ELR (cell line): ENCODE data around the gene MYADM.
"Not testable (repeated sequence)": the region's sequence is repeated elsewhere in the genome, so short reads cannot be mapped to it uniquely, and the experiment has no call there.

ENCODE experiments used
- DNase-seq: peaks from one replicate; pipeline ENCODE4 v3.0.0-alpha.2; 2015; ENCODE audit warnings: low read depth

The MYADM gene

DNA sequence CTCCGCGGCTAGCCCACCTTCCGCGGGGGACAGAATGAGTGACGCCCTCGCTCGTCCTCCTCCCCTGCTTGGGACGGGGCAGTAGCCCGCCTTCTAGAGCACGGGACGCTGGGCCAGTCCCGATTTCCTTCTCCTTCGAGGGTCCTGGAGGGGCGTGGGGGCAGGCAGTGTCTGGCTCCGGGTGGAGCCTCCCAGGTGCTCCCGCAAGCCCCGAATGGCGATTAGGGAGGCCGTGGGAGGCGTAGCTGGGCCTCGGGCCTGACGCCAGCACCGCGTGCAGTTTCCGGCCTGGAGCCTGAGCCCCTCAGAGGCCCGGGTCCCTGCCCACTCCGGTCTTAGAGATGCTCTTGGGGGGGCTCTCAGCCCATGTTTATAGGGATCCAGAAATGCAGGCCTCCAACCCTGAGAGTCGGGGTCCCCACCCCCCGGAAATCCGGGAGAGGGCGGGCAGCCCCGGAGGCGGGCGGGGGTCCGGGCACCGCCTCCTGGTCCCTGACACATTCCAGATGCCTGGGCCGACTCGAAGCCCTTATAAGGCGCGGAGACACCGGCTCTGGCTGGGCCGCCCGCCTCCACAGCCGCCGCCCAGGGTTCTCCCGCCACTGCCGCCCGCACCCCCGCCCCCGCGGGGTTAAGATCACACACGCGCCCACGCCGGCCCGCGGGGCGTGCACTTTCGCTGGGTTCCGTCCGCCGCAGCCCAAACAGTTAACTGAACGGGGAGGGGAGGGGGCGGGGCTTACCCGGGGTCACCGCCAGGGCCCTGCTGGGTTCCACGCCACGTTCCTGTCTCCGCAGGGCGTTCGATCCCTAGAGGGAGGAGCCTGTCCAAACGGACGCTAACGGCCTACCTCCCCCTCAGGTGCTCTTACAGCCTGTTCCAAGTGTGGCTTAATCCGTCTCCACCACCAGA lies 1.5 kb downstream of the MYADM start:
- DNase-seq = peak; percentile 86

DNA sequence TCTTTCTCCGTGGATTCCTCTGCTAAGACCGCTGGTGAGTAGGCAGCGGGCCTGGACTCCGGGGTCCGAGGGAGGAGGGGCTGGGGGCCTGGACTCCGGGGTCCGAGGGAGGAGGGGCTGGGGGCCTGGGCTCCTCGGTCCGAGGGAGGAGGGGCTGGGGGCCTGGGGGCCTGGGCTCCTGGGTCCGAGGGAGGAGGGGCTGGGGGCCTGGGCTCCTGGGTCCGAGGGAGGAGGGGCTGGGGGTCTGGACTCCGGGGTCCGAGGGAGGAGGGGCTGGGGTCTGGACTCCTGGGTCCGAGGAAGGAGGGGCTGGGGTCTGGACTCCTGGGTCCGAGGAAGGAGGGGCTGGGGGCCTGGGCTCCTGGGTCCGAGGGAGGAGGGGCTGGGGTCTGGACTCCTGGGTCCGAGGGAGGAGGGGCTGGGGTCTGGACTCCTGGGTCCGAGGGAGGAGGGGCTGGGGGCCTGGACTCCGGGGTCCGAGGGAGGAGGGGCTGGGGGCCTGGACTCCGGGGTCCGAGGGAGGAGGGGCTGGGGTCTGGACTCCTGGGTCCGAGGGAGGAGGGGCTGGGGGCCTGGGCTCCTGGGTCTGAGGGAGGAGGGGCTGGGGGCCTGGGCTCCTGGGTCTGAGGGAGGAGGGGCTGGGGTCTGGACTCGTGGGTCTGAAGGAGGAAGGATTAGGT lies 2.3 kb downstream of the MYADM start:
- DNase-seq = not testable (repeated sequence)

DNA sequence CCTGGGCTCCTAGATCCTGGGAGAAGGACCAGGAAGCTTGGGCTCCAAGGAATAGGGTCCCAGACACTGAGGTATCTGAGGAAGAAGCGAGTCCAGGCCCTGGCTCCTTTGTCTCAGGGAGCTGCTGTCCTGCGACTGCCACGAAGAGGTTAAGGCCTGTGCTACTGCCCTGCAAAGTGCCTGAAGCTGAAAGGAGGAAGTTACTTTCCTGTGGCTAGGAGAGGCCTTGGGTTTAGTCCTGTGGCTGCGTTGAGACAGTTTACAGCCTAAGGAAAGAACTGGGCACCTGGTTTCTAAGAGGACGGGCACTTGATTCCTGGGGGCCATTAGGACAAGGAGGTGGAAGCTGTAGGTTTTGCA lies 2.8 kb downstream of the MYADM start:
- no peak for DNase-seq

DNA sequence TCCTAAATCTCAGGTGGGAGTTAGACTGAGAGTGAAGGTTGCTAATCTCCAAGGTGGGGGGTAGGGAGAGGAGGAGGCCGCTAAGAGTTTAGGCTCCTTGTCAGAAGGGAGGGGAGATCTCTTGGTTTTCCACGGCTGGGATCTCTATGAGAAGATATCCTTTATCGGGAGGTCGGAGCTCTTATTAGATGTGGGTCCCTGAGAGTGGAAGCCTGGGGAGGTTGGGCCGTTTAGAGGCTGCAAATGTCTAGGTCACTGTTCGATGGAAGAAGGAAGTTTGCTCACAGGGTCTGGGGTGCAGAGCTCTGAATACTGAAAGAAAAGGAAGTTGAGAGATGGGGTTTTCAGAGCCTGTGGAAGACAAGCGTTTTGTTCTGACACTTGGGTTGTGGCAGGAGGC lies 3.8 kb downstream of the MYADM start:
- DNase-seq = no peak

DNA sequence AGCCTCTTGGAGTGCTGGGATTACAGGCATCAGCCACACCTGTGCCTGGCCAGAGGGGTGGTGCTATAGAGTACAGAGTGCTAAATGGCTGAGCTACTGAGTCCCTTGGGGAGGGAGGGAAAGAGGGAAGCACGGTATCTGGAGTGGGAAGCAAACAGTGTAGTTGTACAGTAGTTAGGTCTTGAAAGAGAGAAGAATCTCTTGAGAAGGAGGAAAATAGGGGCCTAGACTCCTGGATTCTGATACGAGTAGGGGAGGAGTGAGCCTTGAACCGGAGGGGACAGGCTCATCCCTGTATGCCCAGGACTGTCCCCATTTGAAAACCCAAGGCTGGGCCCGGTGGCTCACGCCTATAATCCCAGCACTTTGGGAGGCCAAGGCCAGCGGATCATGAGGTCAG lies 5.1 kb downstream of the MYADM start:
- no peak for DNase-seq

DNA sequence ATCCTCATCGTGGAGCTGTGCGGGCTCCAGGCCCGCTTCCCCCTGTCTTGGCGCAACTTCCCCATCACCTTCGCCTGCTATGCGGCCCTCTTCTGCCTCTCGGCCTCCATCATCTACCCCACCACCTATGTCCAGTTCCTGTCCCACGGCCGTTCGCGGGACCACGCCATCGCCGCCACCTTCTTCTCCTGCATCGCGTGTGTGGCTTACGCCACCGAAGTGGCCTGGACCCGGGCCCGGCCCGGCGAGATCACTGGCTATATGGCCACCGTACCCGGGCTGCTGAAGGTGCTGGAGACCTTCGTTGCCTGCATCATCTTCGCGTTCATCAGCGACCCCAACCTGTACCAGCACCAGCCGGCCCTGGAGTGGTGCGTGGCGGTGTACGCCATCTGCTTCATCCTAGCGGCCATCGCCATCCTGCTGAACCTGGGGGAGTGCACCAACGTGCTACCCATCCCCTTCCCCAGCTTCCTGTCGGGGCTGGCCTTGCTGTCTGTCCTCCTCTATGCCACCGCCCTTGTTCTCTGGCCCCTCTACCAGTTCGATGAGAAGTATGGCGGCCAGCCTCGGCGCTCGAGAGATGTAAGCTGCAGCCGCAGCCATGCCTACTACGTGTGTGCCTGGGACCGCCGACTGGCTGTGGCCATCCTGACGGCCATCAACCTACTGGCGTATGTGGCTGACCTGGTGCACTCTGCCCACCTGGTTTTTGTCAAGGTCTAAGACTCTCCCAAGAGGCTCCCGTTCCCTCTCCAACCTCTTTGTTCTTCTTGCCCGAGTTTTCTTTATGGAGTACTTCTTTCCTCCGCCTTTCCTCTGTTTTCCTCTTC lies 6.3 kb downstream of the MYADM start:
- no peak for DNase-seq

DNA sequence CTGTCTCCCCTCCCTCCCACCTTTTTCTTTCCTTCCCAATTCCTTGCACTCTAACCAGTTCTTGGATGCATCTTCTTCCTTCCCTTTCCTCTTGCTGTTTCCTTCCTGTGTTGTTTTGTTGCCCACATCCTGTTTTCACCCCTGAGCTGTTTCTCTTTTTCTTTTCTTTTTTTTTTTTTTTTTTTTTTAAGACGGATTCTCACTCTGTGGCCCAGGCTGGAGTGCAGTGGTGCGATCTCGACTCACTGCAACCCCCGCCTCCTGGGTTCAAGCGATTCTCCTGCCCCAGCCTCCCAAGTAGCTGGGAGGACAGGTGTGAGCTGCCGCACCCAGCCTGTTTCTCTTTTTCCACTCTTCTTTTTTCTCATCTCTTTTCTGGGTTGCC lies 6.9 kb downstream of the MYADM start:
- DNase-seq = no peak

DNA sequence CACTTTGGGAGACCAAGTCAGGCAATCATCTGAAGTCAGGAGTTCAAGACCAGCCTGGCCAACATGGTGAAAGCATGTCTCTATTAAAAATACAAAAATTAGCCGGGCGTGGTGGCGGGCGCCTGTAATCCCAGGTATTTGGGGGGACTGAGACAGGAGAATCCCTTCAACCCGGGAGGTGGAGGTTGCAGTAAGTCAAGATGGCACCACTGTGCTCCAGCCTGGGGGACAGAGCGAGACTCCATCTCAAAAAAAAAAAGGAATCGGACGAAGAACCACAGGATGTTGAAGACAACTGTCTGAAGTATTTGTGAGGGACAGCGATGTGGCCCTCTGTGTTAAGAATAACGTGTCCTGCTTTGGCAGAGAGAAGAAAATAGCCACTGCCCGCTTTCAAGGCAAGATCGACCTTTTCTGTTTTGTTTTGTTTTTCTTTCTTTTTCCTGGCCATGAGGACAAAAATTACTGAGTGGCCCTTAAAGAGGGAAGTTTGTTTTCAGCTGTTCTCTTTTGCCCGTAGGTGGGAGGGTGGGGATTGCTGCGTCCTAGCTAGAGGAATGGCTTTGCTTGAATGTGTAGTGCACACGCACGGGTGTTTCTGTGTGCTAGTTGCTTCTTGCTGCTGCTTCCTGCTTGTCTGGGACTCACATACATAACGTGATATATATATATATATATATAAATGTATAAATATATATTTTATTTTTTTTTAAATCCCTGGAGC lies 8.1 kb downstream of the MYADM start:
- DNase-seq = no peak

DNA sequence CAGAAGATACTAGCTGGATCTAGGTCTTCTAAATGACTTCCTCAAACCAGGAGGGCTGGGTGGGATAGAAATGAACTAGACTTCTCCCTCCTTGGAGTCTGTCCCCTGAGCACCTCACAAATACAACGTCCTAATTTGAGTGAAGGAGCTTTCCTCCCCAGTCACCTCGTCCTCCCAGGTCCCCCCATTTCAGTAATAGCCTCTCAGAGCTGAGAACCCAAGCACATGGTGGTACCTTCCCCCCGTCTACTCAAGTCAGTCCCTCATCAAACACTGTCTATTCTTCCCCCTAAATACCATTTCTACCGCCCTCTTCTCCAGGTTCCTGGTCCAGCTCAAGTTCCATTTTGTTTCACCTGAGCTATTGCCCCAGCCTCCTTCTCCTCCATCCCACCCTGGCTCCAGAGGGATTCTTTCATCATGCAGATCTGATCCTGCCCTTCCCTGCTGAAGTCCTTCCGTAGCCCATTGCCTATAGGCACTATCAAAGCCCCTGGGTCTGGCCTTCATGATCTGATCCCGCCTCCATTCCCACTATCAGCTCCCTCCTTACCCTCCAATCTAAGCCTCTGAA lies 9.1 kb downstream of the MYADM start:
- no peak for DNase-seq

DNA sequence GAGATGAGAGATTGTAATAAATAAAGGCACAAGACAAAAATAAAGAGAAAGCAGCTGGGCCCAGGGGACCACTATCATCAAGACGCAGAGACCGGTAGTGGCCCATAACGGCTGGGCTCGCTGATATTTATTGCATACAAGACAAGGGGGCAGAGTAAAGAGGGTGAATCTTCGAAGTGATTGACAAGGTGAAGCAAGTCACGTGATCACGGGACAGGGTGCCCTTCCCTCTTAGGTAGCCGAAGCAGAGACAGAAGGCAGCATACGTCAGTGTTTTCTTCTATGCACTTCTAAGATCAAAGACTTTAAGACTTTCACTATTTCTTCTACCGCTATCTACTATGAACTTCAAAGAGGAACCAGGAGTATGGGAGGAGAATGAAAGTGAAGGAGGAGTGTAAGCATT lies 9.7 kb downstream of the MYADM start:
- DNase-seq = no peak

DNA sequence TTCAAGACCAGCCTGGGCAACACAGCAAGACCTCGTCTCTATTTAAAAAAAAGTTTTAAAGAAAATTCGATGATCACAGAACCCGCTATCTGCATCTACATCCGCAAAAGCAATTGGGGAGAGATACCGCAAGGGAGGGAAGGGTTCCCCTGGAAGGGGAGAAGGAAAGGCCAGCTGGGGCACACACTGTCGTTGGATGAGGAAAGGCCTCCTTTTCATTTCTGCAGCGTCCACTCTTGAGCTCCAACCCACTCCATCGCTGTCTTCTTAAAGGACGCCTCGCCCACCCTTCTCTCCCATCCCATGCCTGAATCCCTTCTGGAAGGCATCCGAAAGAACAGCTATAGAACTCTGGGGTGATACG lies 11.1 kb downstream of the MYADM start:
- no peak for DNase-seq

DNA sequence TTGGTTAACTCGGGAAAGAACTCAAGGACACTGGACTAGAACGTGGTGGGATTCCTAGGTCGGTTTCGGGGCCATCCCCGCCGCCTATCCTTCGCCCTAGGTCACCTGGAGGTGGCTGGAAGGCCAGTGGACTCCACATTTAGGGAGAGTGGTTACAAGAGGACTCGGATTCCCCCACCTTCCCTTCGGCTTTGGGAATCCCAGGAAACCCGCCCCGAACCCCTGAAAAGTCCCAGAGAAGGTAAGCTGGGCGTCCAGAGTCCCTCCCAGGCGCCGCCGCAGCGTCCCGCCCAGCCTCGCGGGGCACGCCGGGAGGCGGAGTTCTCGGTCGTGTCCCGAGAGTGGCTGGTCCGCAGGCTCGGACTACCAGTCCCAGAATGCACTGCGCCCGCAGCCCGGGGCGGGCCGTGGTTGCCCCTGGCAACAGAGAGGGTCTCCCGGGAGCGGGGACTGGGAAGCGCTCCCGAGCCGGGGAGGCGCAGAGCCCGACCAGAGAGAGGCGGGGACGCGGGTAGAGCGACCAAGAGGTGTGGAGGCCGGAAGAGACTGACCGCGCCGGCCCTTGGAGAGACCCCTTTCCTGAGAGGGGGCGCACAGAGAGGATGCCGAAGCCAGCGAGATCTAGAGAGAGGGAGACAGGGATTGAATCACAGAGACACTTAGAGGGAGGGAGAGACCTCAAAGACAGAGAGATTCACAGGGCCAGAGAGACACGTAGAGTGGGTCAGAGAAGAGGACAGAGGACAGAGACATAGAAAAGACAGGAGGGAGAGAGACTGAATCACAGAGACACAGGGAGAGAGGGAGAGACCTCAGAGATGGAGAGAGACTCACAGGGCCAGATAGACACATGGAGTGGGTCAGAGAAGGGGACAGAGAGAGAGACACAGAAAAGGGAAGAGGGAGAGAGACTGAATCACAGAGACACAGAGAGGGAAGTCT lies 11.7 kb downstream of the MYADM start:
- DNase-seq = peak; percentile 85

DNA sequence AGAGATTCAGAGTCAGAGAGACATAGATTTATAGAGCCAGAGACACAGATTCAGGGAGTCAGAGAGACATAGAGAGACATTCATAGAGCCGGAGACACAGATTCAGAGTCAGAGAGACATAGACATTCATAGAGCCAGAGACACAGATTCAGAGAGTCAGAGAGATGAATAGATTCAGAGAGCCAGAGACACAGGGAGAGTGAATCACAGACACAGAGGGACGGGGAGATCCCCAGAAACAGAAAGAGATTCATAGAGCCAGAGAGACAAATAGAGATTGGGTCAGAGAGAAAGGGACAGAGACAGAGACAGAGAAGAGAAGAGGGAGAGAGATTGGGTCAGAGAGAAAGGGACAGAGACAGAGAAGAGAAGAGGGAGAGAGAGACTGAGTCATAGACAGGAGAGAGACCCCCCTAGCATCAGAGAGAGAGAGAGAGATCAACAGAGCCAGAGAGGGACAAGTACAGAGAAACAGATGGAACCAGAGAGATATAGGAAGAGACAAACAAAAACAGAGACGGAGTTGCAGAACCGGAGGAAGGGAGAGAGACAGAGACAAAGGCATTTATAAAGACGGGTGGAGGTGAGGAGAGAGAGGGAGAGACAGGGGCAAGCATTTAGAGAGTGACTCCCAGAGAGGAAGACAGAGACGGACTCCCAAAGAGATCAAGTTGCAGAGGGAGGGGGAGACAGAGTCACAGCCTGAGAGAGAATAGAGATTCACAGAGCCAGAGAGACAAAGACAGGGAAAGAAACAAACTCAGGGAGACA lies 13.2 kb downstream of the MYADM start:
- DNase-seq = no peak

DNA sequence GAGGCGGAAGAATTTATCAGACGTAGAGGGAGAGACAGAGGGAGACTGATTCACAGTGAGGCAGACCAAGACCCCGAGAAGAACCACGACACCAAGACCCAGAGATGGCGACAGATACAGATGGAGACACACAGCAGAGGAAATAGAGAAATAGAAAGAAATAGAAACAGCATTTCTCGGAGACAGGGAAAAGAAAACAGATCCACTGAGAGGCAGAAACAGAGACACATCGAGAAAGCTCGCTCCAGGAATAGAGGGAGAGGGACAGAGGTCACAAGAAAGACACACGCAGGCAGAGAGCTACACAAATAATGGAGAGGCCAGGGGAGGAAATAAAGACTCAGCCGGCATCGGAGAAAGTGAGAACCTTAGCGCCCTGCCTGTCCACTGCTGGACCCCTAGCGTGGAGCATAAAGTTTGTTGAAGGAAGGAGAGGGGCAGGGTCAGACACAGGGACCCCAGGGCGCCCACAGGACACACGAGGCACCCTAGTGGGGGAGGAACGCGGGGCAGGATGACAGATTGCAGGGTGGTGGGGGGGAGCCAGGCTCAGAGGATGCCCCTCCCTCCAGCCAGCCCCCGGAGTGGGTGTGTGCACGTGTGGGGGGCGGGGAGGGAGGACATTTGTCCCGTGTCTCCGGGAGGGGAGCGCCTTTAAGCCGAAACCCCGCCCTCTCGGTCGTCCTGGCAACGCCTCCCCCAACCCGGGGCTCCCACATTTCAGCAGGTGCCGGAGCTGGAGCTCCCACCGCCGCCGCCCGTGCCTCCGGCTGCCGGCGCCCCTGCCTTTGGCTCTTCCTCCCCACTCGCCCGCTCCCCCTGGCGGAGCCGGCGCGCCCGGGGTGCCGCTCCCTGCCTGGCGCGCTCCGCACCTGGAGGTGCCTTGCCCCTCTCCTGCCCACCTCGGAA lies 14.1 kb downstream of the MYADM start, which contains the start of gene PRKCG:
Gene PRKCG, plus strand, starts transcription at position 716 of the 909 bp plus-strand sequence. CDS start 298 bp downstream, outside the sequence.
- DNase-seq = peak; percentile 54

DNA sequence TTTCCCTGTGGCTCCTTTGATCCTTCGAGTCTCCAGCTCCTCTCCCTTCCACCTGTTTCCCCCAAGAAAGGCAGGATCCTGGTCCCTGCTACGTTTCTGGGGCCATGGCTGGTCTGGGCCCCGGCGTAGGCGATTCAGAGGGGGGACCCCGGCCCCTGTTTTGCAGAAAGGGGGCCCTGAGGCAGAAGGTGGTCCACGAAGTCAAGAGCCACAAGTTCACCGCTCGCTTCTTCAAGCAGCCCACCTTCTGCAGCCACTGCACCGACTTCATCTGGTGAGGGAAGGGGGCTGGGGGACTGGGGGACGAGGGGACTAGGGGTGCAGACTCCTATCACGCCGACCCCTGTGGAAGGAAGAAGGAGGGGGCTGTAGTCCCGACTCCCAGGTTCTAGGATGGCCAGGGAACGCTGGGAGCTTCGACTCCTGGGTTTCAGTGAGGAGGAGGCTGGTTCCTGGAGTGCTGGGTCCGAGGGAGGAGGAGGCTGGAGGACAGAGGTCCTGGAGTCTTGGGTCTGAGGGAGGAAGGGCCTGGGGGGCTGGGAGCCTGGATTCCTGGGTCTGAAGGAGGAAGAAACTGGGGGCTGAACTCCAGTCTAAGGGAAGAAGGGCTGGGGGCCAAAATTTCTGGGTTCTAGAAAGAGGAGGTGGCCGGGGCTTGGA lies 14.8 kb downstream of the MYADM start:
- no peak for DNase-seq

DNA sequence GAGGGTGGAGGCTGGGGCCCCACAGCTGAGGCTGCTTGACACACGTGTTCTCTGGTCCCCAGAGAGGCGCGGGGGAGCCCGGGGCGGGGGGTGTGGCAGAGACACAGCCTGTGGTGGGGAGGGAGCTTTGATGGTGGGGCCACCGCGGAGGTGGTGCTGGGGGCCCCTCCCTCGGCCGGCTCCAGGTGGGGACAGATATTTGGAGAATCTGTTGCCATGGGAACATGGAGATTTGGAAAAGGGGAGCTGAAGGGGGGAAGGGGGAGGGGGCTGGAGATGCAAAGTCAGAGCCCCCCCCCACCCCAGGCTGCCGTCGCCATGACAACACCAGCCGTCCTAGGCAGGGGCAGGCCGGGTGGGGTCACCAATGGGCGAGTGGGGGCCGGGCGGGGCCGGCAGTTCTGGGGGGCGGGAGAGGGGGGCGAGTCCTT lies 15.6 kb downstream of the MYADM start:
- DNase-seq = no peak

DNA sequence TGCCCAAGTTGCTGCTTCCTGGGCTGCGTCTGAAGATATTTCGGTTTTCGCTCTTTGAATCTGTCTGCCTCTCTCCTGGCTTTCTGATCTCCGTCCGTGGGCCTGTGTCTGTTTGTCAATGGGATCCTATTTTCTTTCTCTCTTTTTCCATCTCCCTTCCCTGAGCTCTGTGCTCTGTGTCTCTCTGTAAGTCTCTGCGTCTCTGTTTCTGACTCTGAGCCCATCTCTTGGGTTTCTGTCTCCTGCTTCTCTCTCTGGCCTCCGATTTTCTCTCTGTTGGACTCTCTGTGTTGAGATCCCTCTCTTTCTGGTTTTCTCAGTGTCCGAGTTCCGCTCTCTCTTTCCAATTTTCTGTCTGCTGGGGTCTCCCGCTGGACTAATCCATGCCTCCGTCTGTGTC lies 16.1 kb downstream of the MYADM start:
- DNase-seq = no peak

DNA sequence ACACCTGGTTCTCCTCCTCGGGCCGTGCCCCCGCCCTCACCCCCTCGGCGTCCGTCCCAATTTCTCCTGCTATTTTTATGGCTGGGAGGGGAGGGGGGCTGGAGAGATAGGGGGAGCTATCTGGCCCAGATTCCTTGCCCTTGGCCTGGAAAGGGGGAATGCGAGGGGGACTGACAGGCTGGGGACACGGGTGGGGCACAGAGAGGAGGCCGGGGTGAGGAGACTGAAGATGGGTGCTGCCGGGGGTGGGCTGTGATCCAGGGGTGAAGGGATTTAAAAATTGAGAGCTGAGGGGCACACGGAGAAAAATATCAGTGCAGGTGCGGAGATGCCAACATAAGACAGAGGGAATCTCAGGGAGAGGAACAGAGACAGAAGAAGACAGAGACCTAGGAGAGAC lies 16.6 kb downstream of the MYADM start:
- no peak for DNase-seq
